ENCODE measurements around the gene KCNAB1.

Gene KCNAB1

GRCh38 chr3:156377718-156378117, 257.3 kb downstream of the KCNAB1 start:
- FAIRE-seq: no peak

GRCh38 chr3:156378871-156379270, 258.5 kb downstream of the KCNAB1 start:
- no peak for FAIRE-seq

- FAIRE-seq: no peak
Measured at GRCh38 chr3:156379327-156379726, 258.9 kb downstream of the KCNAB1 start.

- FAIRE-seq: no peak
Measured at GRCh38 chr3:156381253-156381652, 260.9 kb downstream of the KCNAB1 start.

- no peak for FAIRE-seq
Measured at GRCh38 chr3:156382458-156383346, 262.3 kb downstream of the KCNAB1 start.

- no peak for FAIRE-seq
Measured at GRCh38 chr3:156383441-156384025, 263.2 kb downstream of the KCNAB1 start.

GRCh38 chr3:156388497-156389448, 268.4 kb downstream of the KCNAB1 start:
- no peak for FAIRE-seq

- no peak for FAIRE-seq
Measured at GRCh38 chr3:156389449-156389950, 269.1 kb downstream of the KCNAB1 start.

- no peak for FAIRE-seq
Measured at GRCh38 chr3:156390846-156391245, 270.5 kb downstream of the KCNAB1 start.

- FAIRE-seq: no peak
Measured at GRCh38 chr3:156395961-156396710, 275.8 kb downstream of the KCNAB1 start.

GRCh38 chr3:156396851-156397250, 276.5 kb downstream of the KCNAB1 start:
- FAIRE-seq: no peak

- FAIRE-seq: no peak
Measured at GRCh38 chr3:156397534-156397933, 277.2 kb downstream of the KCNAB1 start.

GRCh38 chr3:156400062-156400461, 279.7 kb downstream of the KCNAB1 start:
- no peak for FAIRE-seq

- FAIRE-seq: no peak
Measured at GRCh38 chr3:156400735-156401134, 280.4 kb downstream of the KCNAB1 start.

GRCh38 chr3:156404217-156404616, 283.8 kb downstream of the KCNAB1 start:
- FAIRE-seq: no peak

GRCh38 chr3:156406393-156406792, 286.0 kb downstream of the KCNAB1 start:
- FAIRE-seq: no peak

- FAIRE-seq: no peak
Measured at GRCh38 chr3:156407617-156408225, 287.3 kb downstream of the KCNAB1 start.

GRCh38 chr3:156409694-156410093, 289.3 kb downstream of the KCNAB1 start:
- no peak for FAIRE-seq

GRCh38 chr3:156412600-156412999, 292.2 kb downstream of the KCNAB1 start:
- FAIRE-seq: no peak

- no peak for FAIRE-seq
Measured at GRCh38 chr3:156413293-156413892, 293.0 kb downstream of the KCNAB1 start.

GRCh38 chr3:156416846-156417558, 296.6 kb downstream of the KCNAB1 start:
- FAIRE-seq: no peak

Data from A204.1 (cell line).